ENCODE measurements around the gene R3HDM2.
"Not testable (repeated sequence)": the region's sequence is repeated elsewhere in the genome, so short reads cannot be mapped to it uniquely, and the experiment has no call there.

Gene R3HDM2

DNA sequence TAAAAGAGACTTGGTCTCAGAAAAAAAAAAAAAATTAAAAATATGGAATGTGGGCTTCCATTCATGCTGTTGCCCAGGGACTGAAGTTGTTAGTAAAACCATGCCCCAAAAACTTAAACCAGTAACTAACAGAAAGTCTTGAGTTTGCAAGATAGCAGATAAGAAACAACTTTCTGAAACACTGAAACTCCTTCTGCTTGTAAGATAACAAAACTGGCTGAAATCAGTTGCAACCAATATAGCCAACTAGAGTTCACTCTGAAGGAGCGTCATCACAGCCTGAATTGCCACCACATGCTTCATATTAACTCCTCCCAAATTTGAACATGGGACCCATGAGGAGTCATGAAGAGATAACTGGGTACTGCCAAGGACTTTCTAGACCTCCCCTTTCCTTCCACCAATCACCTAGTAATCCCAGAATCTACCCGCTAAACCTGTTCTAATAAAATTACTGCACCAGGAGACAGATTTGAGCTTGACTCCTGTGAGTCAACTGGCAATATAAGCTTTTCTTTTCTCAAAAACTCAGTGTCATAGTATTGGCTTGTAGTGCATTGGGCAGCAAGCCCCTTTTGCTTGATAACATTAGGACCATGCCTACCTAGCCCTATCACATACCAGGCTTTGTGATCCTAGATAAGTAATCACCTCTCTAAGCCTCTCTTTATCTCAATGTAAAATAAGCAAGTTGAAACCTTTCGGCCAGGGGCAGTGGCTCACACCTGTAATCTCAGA lies 53.6 kb downstream of the R3HDM2 start:
- DNase-seq (ENCODE audit: low read depth in 2 of 2) = no peak

DNA sequence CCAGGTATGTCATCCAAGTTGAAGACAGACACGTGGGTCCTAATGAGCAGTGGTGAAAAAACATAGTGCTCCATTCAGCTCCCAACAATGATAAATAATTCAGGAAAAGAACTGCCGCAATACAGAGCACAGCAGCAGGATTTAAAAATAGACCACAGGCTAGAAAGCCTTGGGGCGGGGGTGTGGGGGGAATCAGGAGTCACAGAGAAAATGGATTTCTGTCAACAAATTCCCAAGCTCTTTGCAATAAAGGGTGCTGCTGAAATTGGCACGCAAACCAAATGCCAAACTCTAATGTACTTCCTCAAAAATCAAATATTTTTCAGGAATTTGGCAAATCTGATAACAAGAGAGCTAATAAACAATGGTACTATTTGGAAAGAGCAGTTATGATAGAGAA lies 58.6 kb downstream of the R3HDM2 start:
- no peak for DNase-seq (ENCODE audit: low read depth in 2 of 2)

DNA sequence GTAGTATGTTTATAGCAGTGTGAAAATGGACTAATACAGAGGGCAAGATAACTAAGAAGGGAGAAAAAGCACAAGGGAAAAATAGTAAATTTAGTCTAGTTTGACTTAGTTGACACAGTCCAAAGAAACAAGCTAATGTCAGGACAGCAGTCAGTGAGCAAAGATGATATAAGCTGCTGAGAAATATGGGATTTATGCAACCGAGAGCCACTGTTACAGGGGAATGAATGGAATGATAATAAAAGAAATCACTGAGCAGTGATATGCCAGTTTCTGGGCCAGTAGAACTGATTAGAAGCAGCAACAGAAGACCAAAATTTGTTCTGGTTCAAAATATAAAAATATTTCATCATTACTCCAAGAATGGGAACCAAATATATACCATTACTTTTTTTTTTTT lies 60.1 kb downstream of the R3HDM2 start:
- no peak for DNase-seq (ENCODE audit: low read depth in 2 of 2)

DNA sequence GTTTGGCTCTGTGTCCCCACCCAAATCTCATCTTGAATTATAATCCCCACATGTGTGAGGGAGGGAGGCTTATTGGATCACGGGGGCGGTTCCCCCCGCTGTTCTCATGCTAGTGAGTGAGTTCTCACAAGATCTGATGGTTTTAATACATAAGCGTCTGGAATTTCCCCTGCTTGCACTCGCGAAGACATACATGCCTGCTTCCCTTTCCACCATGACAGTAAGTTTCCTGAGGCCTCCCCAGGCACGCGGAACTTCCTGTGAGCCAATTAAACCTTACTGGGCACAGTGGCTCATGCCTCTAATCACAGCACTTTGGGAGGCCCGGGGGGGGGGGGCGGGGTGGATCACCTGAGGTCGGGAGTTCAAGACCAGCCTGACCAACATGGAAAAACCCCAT lies 60.8 kb downstream of the R3HDM2 start:
- no peak for DNase-seq (ENCODE audit: low read depth in 2 of 2)

DNA sequence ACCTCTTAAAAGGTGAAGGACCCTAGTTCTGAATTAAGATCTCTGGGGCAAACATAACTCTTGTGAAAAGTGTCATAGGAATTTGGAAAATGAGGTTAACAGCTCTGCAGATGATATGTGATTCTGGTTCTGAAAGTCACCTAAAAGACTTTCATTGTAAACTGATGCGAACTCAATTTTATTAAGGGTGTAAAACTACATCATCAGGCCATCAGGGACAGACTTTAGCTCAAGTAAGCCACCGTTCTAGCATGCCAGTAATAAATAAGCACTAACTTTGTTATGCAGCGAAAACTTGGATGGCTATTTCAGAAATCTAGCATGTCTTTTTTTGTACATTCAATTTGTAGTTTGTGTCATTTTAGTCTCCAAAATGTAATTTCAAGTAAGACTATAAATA lies 61.6 kb downstream of the R3HDM2 start:
- DNase-seq (ENCODE audit: low read depth in 2 of 2) = no peak

DNA sequence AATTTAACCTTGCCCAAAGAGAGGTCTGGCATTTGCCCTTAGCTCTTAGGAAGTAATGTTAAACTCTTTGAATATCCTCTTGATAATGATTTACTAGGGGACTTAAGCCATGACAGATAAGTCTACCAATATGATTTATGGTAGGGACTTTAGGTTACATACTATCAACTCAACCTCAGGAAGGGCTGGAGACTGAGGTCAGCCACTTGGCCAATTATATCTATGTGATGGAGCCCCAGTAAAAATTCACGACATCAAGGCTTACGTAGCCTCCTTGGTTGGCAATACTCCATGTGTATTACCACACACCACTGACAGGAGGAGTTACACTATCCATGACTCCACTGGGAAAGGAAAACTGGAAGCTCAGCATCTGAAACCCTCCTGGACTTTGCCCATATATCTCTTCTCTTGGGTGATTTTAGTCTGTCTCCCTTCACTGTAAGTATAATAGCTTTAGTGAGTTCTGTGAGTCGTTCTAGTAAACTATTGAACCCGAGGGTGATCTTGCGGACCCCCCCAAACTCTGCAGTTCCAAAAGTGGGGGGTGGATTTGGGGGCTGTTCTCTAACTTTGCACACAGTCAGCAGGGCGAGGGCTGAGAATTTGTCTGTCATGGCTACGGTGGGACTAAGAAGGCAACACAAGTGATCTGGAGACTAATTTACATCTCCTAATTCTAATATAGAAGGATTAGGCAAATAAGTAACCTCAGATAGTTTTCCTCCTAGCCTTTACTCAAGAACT lies 62.3 kb downstream of the R3HDM2 start:
- no peak for DNase-seq (ENCODE audit: low read depth in 2 of 2)

DNA sequence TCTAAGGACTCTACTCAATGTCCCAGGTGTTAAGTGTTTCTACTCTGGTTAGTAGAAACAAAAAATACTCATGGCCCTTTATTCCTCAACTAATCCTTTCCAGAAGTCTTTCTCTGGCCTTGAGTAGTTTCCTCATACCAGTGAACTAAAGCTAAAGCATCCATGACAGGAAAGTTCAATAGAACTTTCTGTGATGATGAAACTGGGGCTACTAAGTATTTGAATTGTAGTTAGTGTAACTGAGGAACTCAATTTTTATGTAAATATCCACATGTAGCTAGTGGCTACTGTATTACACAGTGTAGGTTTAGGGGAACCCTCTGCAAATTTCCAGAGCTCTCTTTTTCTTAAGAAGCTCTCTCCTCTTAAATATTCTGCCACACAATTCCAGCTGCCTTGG lies 63.7 kb downstream of the R3HDM2 start:
- no peak for DNase-seq (ENCODE audit: low read depth in 2 of 2)

DNA sequence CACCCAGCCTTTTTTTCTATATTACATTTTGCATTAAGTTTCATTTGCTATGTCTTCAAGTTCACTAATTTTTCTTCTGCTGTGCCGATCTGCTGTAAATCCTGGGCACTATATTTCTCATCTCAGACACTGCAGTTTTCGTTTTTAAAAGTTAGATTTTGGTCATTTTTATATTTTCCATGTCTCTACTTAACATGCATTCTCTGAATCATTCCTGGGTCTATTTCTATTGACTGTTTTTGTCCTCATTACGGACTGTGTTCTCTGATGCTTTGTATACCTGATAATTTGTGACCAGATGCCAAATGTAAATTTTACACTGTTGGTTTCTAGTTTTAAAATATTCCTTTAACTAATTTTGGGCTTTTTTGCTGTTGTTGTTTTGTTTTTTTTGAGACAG lies 64.5 kb downstream of the R3HDM2 start:
- no peak for DNase-seq (ENCODE audit: low read depth in 2 of 2)

DNA sequence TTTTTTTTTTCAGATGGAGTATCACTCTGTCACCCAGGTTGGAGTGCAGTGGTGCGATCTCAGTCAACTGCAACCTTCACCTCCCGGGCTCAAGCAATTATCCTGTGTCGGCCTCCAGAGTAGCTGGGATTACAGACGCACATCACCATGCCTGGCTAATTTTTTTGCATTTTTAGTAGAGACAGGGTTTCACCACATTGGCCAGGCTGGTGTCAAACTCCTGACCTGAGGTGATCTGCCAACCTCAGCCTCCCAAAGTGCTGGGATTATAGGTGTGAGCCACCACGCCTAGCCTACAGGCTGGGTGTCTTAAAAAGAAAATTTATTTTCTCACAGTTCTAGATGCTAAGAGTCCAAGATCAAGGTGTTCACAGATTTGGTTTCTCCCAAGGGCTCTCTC lies 66.7 kb downstream of the R3HDM2 start:
- DNase-seq (ENCODE audit: low read depth in 2 of 2) = not testable (repeated sequence)

DNA sequence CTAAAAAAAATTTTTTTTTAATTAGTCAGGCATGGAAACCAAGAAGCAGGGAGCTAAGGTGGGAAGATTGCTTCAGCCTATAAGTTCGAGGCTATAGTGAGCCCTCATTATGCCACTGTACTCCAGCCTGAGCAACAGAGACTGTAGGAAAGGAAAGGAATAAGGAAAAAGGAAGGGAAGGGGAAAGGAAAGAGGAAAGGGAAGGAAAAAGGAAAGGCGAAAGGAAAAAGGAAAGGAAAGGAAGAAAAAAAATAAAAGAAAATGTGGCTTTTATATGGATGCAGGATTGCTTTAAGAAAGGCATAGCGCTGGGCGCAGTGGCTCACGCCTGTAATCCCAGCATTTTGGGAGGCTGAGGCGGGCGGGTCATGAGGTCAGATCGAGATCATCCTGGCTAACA lies 70.4 kb downstream of the R3HDM2 start:
- DNase-seq (ENCODE audit: low read depth in 2 of 2) = no peak

DNA sequence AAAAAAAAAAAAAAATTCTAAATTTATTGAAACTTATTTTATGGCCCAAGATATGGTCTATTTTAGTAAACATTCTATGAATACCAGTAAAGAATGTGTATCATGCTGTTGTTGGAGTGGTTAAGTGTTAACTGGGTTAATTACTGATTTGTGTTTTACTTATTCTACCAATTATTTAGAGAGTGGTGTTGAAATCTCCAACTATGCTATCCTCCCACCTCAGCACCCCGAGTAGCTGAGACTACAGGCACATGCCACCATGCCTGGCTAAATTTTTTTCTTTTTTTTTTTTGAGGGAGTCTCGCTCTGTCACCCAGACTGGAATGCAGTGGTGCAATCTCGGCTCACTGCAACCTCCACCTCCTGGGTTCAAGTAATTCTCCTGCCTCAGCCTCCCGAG lies 72.2 kb downstream of the R3HDM2 start:
- DNase-seq (ENCODE audit: low read depth in 2 of 2) = no peak

DNA sequence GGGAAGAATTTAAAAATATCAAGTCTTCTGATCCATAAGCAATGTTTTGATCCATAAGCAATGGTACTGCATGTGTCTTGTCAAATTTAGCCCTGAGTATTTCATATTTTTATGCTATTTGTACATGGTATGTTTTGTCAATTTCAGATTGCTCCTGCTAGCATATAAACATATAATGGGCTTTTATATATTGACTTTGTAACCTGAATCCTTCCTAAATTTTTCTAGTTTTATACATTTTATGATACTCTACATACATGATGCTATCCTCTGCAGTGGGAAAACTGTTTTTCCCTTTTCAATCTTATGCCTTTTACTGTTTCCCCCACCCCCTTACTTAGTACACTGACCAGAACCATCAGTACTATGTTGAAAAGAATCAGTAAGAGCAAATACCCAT lies 75.1 kb downstream of the R3HDM2 start:
- no peak for DNase-seq (ENCODE audit: low read depth in 2 of 2)

DNA sequence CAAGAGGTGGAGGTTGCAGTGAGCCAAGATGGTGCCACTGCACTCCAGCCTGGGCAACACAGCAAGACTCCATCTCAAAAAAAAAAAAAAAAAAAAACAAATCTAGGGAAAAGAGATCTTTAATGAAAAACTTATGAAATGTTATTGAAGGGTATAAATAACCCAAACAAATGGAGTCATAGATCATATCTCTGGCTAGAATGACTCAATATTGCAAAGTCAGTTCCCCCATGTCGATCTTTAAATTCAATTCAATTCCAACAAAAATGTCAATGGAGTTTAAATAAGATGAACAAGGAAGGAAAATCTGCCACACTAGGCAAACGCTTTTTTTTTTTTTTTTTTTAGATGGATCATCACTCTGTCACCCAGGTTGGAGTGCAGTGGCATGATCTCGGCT lies 78.7 kb downstream of the R3HDM2 start:
- DNase-seq (ENCODE audit: low read depth in 2 of 2) = no peak

DNA sequence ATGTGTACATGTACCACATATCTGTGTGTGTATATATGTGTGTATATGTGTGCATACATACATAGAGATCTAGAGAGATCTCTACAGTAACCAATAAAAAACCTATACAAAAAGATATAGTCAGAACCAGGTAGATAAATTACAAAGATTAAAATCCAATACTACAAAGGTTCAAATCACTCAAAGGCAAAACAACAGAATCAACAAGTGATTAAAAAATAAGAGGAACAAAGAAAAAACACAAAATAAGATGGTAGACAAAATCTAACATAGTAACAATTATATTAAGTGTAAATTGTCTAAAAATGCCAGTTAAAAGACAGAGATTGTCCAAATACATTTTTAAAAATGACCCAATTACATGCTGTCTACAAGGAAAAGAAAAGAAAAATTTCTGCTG lies 83.6 kb downstream of the R3HDM2 start:
- DNase-seq (ENCODE audit: low read depth in 2 of 2) = no peak

DNA sequence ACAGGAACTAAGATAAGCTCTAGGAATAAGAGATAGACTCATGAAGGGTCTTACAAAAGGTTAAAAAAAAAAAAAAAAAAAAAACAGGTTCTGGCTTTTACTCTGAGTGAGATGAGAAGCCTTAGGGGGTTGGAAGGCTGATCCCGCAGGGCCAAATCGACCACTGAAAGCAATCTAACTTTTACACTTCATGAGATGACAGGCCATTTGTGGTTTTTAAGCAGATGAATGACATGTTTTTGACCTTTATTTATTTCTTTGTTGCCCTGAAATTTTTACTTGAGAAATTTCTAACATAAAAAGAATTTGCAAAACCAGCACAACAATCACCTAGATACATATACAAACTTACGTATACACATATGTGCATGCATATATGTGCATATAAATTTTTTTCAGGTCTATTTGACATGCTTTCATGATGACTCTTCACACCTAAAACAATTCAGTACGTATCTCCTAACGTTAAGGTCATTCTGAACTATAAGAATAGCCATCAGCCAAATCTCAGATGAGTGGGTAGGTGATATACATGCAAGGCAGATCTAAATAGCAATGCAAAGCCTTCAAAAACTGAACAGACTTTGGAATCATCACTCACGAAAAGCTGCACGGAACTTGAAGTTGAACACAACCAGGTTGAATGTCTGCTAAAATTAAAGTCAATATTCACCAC lies 87.0 kb downstream of the R3HDM2 start:
- DNase-seq (ENCODE audit: low read depth in 2 of 2) = no peak

DNA sequence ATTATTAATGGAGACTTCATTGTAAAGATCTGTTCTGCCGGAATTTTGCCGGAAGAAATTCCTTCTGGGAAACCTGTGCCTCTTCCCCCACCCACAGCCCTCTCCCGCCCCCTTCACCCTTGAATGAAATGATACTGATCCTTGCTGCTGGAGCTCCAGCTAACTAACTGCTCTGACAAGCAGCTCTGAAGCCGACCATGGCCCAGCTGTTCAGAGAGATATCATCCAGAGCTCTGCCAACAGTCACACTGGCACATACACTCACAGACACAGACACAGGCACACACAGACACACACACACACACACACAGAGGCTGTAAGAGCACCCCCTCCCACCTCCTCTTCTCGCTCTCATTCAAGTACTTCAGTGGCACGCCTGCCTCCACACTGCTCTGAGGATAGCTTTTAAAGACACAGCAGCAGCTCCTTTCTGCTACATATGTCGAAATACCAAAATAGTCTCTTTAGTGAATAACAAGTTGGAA lies 88.6 kb downstream of the R3HDM2 start:
- DNase-seq (ENCODE audit: low read depth in 2 of 2) = no peak

DNA sequence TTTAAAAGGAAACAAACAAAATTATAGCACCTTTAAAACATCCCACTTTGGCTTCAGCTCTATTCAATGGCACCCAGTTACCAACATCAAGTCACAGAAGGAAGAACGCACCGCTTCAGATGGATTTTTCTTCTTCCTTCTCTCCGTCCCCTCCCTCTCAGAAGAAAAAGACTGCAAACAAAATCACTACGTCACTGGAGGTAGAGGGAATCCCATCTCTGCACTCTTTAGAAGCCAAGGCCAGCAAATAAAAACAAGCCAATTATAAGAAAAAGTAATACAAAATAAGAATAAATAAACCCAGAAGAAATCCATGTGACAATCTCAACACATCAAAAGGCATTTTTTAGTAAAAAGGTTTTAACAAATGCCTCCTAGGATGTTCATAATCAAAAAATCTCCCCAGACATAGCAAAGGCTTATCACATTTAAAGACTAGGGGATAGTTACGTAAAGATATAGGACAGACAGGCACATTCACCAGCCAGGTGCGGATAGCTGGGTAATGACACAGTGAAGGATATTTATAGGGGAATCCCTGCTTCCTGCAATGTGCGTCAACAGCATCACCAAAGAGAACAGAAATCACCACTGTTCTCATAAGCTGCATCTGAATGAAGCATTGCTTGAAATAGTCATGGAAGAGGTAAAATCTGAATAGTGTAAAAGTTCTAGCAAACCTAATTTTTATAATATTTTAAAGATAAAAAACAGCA lies 89.4 kb downstream of the R3HDM2 start:
- no peak for DNase-seq (ENCODE audit: low read depth in 2 of 2)

DNA sequence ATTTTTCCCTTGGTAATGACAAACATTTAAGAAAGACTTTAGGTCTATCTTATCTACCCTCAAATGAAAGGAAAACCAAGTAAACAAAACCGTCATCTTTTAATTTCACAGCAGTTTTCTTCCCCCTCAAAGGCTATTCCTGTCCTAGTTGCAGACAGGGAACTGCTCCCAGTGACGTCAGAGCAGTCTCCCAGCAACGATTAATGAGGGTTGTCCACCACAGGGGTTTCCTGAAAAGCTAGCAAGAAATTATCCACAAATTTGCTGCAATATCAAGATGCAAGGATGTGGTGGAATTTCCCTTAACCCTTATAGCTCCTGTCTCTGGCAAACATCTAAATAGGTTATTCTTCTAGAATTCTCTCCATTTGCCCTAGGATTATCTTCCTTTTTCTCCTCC lies 90.7 kb downstream of the R3HDM2 start:
- DNase-seq (ENCODE audit: low read depth in 2 of 2) = no peak

DNA sequence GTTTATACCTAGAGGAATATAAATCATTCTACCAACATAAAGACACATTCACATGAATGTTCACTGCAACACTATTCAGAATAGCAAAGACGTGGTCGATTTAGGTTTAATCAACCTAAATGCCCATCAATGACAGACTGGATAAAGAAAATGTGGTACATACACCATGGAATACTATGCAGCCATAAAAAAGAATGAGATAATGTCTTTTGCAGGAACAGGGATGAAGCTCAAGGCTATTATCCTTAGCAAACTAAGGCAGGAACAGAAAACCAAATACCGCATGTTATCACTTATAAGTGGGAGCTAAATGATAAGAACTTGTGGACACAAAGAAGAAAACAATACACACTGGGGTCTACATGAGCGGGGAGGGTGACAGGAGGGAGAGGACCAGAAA lies 94.5 kb downstream of the R3HDM2 start:
- not testable (repeated sequence) for DNase-seq (ENCODE audit: low read depth in 2 of 2)

DNA sequence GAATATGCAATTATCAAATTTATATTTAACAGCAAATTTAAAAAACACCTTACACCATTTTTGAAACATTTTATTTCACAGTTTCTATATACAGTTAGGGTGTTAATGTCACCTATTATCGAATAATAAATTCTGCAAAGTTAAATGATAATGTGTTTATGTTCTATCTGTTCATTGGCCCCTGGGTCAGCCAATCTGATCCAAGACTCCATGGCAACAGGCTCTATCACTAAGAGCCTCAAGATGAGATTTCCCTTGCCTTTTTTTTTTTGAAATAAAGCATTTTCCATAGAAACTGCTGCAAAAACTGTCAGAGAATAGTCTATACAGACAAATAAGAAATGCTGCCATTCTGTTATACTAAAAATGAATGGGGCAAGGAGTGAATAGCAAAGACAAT lies 96.6 kb downstream of the R3HDM2 start:
- DNase-seq (ENCODE audit: low read depth in 2 of 2) = no peak

DNA sequence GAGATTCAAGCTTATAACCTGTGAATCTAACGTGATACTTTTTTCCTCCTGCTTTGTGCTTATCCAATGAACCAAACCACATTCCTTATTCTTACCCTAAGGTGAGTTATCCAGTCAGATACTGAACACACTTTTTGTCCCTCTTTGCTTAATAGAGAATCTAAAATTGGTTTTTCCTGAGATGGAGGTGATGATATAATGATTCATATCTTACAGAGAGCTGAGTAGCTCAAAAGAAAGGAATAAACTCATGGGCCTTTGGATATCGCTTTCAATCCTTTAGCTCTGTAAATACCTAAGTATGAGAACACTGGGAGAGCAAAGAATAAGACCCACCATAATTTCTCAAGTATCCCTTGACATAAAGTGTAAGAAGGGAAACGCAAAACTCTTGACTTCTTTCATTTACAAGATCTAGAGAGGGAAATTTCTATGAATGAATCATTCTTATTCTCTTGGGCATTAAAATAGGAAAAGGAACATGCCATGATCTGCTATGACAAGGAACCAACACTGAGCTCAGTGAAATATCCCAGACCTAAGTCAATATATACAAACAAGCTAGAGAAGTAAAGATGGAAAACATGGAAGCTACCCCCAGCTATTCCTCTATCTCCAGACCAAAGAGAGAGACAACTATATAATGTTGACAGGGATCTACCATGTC lies 98.1 kb downstream of the R3HDM2 start:
- DNase-seq (ENCODE audit: low read depth in 2 of 2) = no peak

DNA sequence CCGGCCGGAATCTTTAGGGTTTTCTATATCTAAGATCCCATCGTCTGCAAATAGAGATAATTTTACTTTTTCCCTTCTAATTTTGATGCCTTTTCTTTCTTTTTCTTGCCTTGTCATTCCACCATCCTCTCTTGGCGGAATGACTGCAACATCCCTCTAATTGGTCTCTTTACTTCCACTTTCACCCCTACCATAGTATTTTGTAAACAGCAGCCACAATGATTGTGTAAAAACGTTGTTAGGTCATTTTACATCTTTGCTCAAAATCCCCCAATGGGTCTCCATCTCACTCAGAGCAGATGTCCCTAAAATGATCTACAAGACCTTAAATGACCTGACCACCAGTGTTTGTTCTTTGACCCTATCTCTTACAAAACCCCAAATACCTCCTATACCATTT lies 99.9 kb downstream of the R3HDM2 start:
- DNase-seq (ENCODE audit: low read depth in 2 of 2) = no peak

All from stimulated activated CD8-positive, alpha-beta memory T cell treated with anti-CD3 and anti-CD28 coated beads, Interleukin-7, amount 100 ng/mL, for 1 hour (primary cell).